ENCODE data around the gene GPS2.
"Not testable (repeated sequence)": the region's sequence is repeated elsewhere in the genome, so short reads cannot be mapped to it uniquely, and the experiment has no call there.

The GPS2 gene

GRCh38 chr17:7351665-7352502 is 36.7 kb upstream of the GPS2 start, which contains the start of gene KCTD11:
Gene KCTD11 (plus strand): TSS chr17:7352162.
- Histone ChIP-seq H3K36me3 (ENCODE audit: insufficient read depth, low read depth, low read length) (no peaks in the 10 kb centered on the region), H3K9ac (ENCODE audit: low read depth, low read length) (peak within 1 kb of the TSS; percentile 80), H3K27ac (ENCODE audit: low read length) (no peak within 1 kb of the TSS), H3K4me3 (ENCODE audit: low read length) (peak within 1 kb of the TSS; percentile 82), H3K4me1 (ENCODE audit: insufficient read depth, low read length) (peaks cover 22% of the 10 kb centered on the region), H3K9me3 (ENCODE audit: insufficient read depth, low read depth, low read length) (no peaks in the 10 kb centered on the region), H3K27me3 (ENCODE audit: insufficient read depth, low read length) (peaks cover 17% of the 10 kb centered on the region)

- H3K4me3 ChIP-seq (ENCODE audit: low read length) = no peak overlapping the region
- H3K27me3 ChIP-seq (ENCODE audit: insufficient read depth, low read length) = peaks cover 17% of the 10 kb centered on the region
- no peak overlapping the region for H3K9ac ChIP-seq (ENCODE audit: low read depth, low read length)
- no peak overlapping the region for H3K27ac ChIP-seq (ENCODE audit: low read length)
- H3K9me3 ChIP-seq (ENCODE audit: insufficient read depth, low read depth, low read length) = no peaks in the 10 kb centered on the region
- H3K36me3 ChIP-seq (ENCODE audit: insufficient read depth, low read depth, low read length) = no peaks in the 10 kb centered on the region
- H3K4me1 ChIP-seq (ENCODE audit: insufficient read depth, low read length) = peaks cover 12% of the 10 kb centered on the region; the same call in 1 of the 2 replicates
Observed at GRCh38 chr17:7348478-7349242, 33.5 kb upstream of the GPS2 start.

DNA sequence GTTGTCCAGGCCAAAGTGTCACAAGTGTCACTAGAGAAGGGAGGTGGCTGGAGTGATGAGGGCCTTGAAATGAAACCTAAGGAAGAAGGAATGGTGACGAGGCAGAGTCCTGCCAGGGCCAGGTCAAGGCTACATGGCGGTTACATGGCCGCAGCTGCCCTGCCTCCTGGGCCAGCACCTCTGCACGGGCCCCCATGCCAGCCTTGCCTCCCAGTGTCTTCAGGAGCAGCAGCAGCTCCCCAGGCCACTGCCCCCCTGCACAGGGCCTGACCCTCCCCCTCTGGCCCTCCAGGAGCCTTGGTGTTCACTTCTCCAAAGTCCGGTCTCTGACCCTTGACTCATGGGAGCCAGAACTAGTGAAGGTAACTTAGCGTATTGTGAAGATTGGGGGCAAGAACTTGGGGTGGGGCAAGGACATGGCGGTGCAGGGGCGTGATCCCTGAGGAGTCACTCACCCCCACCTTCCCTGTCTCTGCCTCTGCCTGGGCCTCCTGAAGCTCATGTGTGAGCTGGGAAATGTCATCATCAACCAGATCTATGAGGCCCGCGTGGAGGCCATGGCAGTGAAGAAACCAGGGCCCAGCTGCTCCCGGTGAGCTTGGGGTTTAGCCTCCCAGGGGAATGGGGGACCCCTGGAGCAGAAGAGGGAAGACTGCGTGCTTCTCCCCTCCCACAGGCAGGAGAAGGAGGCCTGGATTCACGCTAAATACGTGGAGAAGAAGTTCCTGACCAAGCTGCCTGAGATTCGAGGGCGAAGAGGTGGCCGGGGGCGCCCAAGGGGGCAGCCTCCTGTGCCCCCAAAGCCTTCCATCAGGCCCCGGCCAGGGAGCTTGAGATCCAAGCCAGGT is 32.7 kb upstream of the GPS2 start:
- H3K4me3 ChIP-seq (ENCODE audit: low read length) = no peak overlapping the region
- no peak overlapping the region for H3K9ac ChIP-seq (ENCODE audit: low read depth, low read length)
- no peaks in the 10 kb centered on the region for H3K36me3 ChIP-seq (ENCODE audit: insufficient read depth, low read depth, low read length)
- peaks cover 11% of the 10 kb centered on the region; the same call in 1 of the 2 replicates for H3K4me1 ChIP-seq (ENCODE audit: insufficient read depth, low read length)
- H3K9me3 ChIP-seq (ENCODE audit: insufficient read depth, low read depth, low read length) = no peaks in the 10 kb centered on the region
- no peak overlapping the region for H3K27ac ChIP-seq (ENCODE audit: low read length)
- H3K27me3 ChIP-seq (ENCODE audit: insufficient read depth, low read length) = peaks cover 14% of the 10 kb centered on the region

GRCh38 chr17:7346761-7347614 is 31.8 kb upstream of the GPS2 start:
- Histone ChIP-seq H3K4me3 (ENCODE audit: low read length) (no peak overlapping the region), H3K36me3 (ENCODE audit: insufficient read depth, low read depth, low read length) (no peaks in the 10 kb centered on the region), H3K9ac (ENCODE audit: low read depth, low read length) (no peak overlapping the region), H3K27ac (ENCODE audit: low read length) (no peak overlapping the region), H3K4me1 (ENCODE audit: insufficient read depth, low read length) (peaks cover 7% of the 10 kb centered on the region; the same call in 1 of the 2 replicates), H3K27me3 (ENCODE audit: insufficient read depth, low read length) (peaks cover 9% of the 10 kb centered on the region), H3K9me3 (ENCODE audit: insufficient read depth, low read depth, low read length) (no peaks in the 10 kb centered on the region)

GRCh38 chr17:7343250-7343649 is 28.1 kb upstream of the GPS2 start:
- no peak overlapping the region for H3K9ac ChIP-seq (ENCODE audit: low read depth, low read length)
- H3K9me3 ChIP-seq (ENCODE audit: insufficient read depth, low read depth, low read length) = no peaks in the 10 kb centered on the region
- H3K27me3 ChIP-seq (ENCODE audit: insufficient read depth, low read length) = no peaks in the 10 kb centered on the region
- no peaks in the 10 kb centered on the region for H3K4me1 ChIP-seq (ENCODE audit: insufficient read depth, low read length)
- no peak overlapping the region for H3K4me3 ChIP-seq (ENCODE audit: low read length)
- no peak overlapping the region for H3K27ac ChIP-seq (ENCODE audit: low read length)
- no peaks in the 10 kb centered on the region for H3K36me3 ChIP-seq (ENCODE audit: insufficient read depth, low read depth, low read length)

DNA sequence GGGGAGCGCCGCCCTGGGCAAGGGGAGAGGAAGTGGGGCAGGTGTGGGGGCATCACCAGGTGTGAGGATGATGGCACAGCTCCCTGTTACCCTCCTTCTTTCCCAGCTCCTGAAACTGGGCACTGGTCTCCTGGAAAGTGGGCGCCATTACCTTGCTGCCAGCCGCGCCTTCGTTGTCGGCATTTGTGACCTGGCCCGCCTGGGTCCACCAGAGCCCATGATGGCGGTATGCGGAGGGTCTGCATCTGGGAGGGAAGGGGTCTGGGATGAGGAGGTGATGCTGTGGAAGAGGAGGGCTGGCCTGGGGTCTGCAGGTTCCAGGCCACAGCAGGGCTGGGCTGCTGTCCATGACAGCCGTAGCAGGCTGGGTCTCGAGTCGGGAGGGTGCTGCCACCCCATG is 26.7 kb upstream of the GPS2 start:
- Histone ChIP-seq H3K27me3 (ENCODE audit: insufficient read depth, low read length) (no peaks in the 10 kb centered on the region), H3K9me3 (ENCODE audit: insufficient read depth, low read depth, low read length) (no peaks in the 10 kb centered on the region), H3K4me3 (ENCODE audit: low read length) (no peak overlapping the region), H3K27ac (ENCODE audit: low read length) (no peak overlapping the region), H3K9ac (ENCODE audit: low read depth, low read length) (no peak overlapping the region), H3K36me3 (ENCODE audit: insufficient read depth, low read depth, low read length) (no peaks in the 10 kb centered on the region), H3K4me1 (ENCODE audit: insufficient read depth, low read length) (0 out of 2 replicates have a peak, but pooled peaks cover 4% of the 10 kb centered on the region)

DNA sequence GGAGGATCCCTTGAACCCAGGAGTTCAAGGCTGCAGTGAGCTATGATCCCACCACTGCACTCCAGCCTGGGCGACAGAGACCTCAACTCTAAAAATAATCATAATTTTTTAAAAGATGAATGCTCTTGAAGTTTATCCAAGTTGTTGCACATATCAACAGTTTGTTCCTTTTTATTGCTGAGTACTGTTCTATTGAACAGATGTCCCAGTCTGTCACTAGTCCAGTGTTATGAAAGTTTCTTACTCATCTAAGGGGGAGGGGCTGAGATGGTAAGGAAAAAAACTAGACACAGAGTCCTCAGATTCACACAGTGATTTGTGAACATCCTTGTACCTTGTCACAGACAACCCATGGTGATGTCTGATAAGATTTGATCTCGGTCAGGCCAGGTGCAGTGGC is 25.0 kb upstream of the GPS2 start:
- Histone ChIP-seq H3K27me3 (ENCODE audit: insufficient read depth, low read length) (no peaks in the 10 kb centered on the region), H3K9ac (ENCODE audit: low read depth, low read length) (no peak overlapping the region), H3K27ac (ENCODE audit: low read length) (no peak overlapping the region), H3K36me3 (ENCODE audit: insufficient read depth, low read depth, low read length) (no peaks in the 10 kb centered on the region), H3K9me3 (ENCODE audit: insufficient read depth, low read depth, low read length) (no peaks in the 10 kb centered on the region), H3K4me3 (ENCODE audit: low read length) (no peak overlapping the region), H3K4me1 (ENCODE audit: insufficient read depth, low read length) (peaks cover 9% of the 10 kb centered on the region; the same call in 1 of the 2 replicates)

DNA sequence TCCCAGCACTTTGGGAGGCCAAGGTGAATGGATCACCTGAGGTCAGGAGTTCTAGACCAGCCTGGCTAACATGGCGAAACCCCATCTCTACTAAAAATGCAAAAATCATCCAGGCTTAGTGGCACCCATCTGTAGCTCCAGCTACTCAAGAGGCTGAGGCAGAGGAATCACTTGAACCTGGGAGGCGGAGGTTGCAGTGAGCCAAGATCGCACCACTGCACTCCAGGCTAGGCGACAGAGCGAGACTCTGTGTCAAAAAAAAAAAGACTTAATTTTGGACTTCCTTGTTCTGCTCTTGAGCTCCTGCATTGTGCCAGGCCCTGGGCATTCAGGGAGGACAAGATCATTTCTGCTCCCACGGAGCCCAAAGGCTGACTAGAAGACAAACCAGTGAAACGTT is 22.4 kb upstream of the GPS2 start:
- not testable (repeated sequence) for H3K9ac ChIP-seq (ENCODE audit: low read depth, low read length); H3K27ac ChIP-seq (ENCODE audit: low read length); H3K36me3 ChIP-seq (ENCODE audit: insufficient read depth, low read depth, low read length); H3K4me1 ChIP-seq (ENCODE audit: insufficient read depth, low read length); H3K9me3 ChIP-seq (ENCODE audit: insufficient read depth, low read depth, low read length); H3K27me3 ChIP-seq (ENCODE audit: insufficient read depth, low read length)
- H3K4me3 ChIP-seq (ENCODE audit: low read length) = peak overlapping the region; percentile 55; the same call in 1 of the 2 replicates

DNA sequence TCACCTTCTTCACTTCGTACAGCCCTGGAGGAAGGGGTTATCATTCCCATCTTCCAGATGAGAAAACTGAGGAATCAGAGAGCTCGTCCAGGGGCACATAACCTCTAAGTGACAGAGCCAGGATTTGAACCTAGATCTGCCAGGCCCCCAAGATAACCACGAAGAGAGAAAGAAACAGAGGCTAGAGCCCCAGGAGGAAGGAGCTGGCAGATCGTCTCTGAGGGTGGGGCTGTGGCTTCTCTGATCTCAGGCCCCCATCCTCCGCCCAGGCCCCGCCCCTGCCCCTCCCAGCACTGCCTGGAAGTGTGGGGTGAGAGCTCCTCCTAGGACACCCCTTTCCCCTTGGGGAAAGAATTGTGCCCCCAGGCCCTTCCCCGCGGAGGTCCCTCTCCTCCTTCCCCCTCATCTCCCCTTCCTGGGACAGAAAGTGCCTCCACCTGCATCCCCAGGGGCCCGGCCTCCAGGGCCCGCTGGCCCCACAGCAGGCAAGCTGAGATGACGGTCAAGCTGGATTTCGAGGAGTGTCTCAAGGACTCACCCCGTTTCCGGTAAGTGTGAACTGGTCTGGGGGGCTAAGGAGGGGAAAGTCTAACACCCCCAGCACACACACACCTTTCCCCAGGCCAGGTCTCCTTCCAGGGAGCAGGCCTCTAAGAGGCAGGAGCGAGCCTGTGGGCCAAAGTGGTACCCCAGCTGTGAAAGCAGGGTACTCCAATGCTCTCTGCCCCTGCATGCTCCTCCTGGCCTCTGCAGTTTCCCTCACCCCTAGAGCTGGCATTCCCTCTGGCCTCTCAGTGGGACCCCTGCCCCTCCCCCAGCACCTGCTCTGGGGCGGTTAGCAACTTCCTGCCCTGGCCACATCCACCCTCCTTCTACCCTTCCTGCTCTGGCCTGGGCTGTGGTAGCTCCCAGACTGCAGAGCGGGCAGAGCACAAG is 21.3 kb upstream of the GPS2 start, which contains the start of gene ACAP1:
Gene ACAP1 (plus strand): TSS at position 290 of the 936 bp plus-strand sequence. CDS start 206 bp downstream, at position 496.
- Histone ChIP-seq H3K27ac (ENCODE audit: low read length) (peak within 1 kb of the TSS; percentile 94), H3K9me3 (ENCODE audit: insufficient read depth, low read depth, low read length) (no peaks in the 10 kb centered on the region), H3K36me3 (ENCODE audit: insufficient read depth, low read depth, low read length) (no peaks in the 10 kb centered on the region), H3K4me1 (ENCODE audit: insufficient read depth, low read length) (peaks cover 9% of the 10 kb centered on the region; the same call in 1 of the 2 replicates), H3K9ac (ENCODE audit: low read depth, low read length) (peak within 1 kb of the TSS; percentile 82; the same call in 1 of the 2 replicates), H3K27me3 (ENCODE audit: insufficient read depth, low read length) (no peaks in the 10 kb centered on the region), H3K4me3 (ENCODE audit: low read length) (peak within 1 kb of the TSS; percentile 55; the same call in 1 of the 2 replicates)

DNA sequence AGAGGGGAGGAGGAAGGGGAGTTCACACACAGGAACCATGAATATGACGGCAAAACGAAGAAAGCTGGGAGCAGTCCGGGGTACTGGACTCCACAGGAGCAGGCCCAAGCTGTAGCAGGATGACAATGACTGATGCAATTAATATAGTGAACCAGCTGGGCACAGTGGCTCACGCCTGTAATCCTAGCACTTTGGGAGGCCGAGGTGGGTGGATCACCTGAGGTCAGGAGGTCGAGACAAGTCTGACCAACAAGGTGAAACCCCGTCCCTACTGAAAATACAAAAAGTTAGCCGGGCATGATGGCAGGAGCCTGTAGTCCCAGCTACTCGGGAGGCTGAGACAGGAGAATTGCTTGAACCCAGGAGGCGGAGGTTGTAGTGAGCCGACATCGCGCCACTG is 20.6 kb upstream of the GPS2 start:
- H3K4me1 ChIP-seq (ENCODE audit: insufficient read depth, low read length); H3K27ac ChIP-seq (ENCODE audit: low read length); H3K4me3 ChIP-seq (ENCODE audit: low read length): not testable (repeated sequence)

More for the DNA sequence above, 20.6 kb upstream of the GPS2 start:
- H3K9ac ChIP-seq (ENCODE audit: low read depth, low read length) = peak overlapping the region; percentile 82; the same call in 1 of the 2 replicates
- H3K27me3 ChIP-seq (ENCODE audit: insufficient read depth, low read length); H3K9me3 ChIP-seq (ENCODE audit: insufficient read depth, low read depth, low read length); H3K36me3 ChIP-seq (ENCODE audit: insufficient read depth, low read depth, low read length): not testable (repeated sequence)
